Activated T-cell treated with anti-CD3 and anti-CD28 coated beads, Interleukin-2, amount 50 U/mL, for 48 hours (primary cell): ENCODE results near the gene CGB1.
A peak's percentile ranks its signal among the peaks of the same experiment; 100 is the strongest.
"Not testable (repeated sequence)": the region's sequence is repeated elsewhere in the genome, so short reads cannot be mapped to it uniquely, and the experiment has no call there.

Experiments used
- DNase-seq, 2 experiments: peaks; one replicate each; pipeline ENCODE4 v3.0.0-alpha.2; 2020

The CGB1 gene

DNA sequence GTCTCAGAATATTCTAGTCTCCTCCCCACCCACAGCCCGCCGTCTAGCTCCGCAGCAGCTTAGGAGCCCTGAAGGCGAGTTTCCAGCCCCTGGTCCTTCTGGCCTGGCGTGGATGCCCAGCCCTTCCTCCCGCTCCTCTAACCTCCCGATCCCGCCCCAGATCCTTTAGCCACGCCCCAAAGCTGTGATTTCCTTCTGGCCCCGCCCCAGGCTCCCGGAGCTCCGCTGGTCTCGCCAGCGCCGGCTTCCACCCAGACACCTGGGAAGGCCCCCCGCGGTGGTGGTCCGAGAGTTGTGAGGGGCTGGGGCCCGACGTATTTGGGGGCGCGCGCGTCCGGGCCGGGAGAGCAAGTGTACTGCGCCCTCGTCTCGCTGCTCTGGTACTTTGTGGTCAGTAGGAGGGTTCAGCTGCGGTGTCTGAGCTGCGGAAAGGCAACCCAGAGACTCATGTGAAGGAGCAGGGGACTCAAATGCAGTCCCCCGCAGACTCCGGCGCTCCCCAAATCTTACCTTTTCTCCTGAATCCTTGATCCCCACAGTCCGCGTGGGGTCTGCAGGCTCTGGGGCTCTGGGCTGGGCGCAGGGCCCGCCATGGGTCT, 21.0 kb upstream of the CGB1 start, which contains the start of gene CGB7:
Gene CGB7 (minus strand): TSS at position 114 of the 599 bp plus-strand sequence. CDS start 2,374 bp downstream, outside the sequence.
- DNase-seq: peak; percentile 62 to 71

DNA sequence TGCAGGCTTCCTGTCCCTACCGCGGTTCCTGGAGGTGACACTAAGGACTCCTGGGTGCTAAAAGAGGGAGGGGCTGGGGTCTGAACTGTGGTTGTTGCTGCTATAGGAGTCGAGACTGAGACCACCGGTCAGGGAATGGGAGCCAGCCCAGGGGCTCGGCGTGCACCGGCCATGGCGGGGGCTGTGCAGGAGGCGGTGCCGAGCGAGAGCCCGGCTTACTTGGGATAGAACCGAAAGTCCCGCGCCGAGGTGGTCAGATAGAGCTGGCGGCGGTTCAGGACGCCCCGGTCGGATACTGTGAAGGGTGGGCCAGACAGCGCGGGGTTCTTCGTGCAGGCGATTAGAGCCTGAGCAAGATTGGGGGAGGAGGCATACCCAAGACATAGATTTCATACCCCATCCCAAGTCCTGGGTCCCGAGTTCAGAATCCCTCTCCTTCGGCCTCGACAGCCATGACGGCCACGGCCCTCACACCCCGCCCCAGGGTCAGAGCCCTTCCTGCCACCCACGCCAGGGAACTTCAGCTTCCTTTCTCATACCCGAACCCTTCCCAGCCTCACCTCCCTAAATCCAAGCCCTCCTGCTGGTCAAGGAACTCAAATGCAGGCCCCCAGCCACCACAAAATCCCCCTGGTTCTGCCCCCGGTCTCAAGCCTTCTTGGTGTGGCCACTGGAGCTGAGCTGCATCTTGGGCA, 20.4 kb upstream of the CGB1 start:
- not testable (repeated sequence) for DNase-seq

DNA sequence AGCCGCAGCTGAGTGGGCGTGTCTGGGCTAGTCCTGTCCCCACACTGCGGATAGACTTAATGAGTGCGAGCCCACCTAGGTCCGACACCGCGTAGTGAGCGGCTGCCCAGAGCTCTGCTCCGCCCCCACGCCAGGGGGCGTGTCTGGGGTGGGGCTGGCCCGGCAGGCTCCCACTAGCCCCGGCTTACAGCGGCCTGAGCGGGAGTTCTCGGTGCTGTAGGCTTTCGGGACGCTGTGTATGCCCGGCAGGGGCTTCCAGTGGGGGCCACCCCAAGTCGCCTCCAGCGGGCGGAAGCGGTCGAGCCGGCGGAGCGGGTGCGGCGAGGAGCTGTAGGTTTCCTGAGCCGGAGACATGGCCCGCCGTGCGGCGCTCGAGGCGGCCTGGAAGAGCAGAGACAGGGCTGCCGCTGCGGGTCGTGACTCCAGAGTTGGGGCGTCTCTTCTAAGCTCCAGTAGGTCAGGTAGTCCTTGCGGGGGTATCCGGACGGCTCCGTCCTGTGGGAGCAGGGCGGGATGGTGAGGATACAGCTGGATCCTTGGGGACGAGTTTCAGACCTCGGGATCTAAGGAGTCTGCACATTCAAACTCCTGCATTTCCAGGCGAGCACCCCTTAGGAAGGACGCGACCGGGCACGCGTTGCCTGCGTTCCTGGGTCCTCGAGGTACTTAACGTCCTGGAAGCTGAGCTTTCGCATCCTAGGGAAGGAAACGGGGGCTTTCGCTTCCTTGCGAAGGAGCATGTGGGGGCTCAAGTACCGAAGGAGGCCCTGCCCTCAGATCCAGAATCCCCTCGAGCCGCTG, 19.6 kb upstream of the CGB1 start:
- DNase-seq: peak; percentile 68 to 76

DNA sequence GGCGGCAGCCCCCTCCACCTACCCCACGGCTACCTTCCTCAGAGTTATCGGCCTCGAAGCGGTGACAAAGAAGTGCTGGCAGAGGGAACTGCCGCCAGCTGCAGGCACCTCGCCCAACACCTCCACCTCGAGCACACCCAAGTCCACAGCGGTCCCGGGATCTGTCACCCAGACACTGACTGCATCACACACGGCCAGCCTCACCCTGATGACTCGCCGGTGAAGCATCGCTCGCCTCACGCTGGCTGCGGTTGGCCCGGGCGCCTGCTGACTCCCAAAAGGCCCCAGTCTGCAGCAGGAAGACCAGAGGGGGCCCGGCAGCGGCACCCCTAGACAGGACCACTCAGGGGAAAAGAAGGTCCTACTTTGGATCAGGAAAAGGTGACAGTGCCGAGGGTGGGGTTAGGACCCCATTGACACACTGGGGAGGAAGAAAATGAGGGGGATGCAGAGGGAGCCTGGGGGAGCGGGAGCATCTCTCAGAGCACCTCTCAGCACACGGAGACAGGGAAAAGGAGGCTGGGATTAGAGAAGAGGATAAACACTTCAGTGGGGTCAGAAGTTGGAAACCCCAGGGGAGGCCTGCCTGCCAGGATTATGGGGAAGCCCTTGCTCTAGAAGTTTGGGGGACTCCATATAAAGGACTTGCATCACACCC, 13.8 kb upstream of the CGB1 start:
- DNase-seq: not testable (repeated sequence)

DNA sequence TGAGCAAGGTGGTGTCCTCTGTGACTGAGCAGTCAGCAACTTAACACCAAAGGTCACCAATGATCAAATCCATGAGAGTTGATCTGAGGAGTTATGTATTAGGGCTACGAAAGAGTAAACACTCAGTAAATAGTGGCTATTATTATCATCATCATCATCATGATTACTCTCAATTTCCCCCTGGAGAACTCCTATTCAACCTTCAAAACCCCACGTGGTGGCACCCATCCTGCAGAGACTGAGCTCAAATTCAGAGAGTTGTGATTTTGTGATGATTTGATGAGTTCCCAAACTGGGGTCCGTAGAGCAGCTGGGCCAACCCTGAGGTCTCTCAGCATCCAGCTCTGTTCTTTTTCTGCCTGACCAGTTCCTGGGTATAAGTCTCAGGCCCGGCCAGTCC, 13.1 kb upstream of the CGB1 start:
- not testable (repeated sequence) for DNase-seq

DNA sequence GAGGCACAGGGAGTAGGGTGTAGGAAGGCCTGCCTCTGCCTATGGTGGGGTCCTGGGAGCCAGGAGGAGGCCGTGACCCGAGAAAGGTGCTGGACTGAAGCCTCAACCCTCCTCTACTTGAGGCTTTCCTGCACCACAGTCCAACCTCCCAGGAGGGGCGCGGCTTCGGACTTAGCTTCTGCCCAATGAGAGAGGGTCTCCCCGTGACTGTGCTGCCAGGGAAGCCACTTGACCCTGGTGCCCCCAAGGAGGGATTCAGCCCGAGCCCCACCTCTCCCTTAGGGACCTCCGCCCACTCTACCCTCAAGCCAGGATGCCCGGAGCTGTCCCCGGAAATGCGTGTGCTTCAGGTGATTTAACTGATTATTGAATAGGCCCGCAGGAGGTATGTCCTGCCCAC, 12.3 kb upstream of the CGB1 start, which contains the start of gene CGB8:
Gene CGB8 (minus strand): TSS at position 101 of the 400 bp plus-strand sequence. CDS start 372 bp downstream, outside the sequence.
- DNase-seq: not testable (repeated sequence)

DNA sequence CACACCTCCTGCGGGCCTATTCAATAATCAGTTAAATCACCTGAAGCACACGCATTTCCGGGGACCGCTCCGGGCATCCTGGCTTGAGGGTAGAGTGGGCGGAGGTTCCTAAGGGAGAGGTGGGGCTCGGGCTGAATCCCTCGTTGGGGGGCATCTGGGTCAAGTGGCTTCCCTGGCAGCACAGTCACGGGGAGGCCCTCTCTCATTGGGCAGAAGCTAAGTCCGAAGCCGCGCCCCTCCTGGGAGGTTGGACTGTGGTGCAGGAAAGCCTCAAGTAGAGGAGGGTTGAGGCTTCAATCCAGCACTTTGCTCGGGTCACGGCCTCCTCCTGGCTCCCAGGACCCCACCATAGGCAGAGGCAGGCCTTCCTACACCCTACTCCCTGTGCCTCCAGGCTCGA, 6.9 kb upstream of the CGB1 start, which contains the start of gene CGB5:
Gene CGB5 (plus strand): TSS at position 301 of the 400 bp plus-strand sequence. CDS start 362 bp downstream, outside the sequence.
- DNase-seq: not testable (repeated sequence)

DNA sequence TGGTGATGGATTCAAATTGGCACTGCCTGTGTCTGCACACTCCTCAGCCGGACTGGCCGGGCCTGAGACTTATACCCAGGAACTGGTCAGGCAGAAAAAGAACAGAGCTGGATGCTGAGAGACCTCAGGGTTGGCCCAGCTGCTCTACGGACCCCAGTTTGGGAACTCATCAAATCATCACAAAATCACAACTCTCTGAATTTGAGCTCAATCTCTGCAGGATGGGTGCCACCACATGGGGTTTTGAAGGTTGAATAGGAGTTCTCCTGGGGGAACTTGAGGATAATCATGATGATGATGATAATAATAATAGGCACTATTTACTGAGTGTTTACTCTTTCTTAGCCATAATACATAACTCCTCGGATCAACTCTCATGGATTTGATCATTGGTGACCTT, 6.0 kb upstream of the CGB1 start:
- not testable (repeated sequence) for DNase-seq

DNA sequence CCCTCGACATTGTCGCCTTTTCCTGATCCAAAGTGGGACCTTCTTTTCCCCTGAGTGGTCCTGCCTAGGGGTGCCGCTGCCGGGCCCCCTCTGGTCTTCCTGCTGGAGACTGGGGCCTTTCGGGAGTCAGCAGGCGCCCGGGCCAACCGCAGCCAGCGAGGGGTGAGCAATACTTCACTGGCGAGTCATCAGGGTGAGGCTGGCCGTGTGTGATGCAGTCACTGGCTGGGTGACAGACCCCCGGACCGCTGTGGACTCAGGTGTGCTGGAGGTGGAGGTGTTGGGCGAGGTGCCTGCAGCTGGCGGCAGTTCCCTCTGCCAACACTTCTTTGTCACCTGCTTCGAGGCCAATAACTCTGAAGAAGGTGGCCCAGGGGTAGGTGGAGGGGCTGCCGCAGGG, 5.5 kb upstream of the CGB1 start:
- no peak for DNase-seq

DNA sequence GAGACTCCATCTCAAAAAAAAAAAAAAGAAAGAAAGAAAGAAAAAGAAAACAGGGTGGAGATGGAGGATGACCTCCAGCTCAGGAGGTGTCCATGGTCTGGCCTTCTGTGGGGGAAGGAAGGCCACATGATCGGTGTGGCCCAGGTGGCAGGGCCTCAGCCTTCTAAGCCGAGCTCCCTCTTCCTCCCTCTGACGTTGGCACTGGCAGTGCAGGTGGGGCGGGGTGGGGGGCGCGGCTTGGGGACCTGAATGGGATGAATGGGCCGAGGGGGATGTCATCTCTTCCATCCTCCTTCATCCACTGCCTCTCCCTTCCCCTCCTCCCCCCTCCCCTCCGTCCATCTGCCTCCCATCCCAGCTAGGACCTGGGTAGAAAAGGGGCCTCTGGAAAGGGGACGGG, 3.0 kb upstream of the CGB1 start:
- not testable (repeated sequence) for DNase-seq

DNA sequence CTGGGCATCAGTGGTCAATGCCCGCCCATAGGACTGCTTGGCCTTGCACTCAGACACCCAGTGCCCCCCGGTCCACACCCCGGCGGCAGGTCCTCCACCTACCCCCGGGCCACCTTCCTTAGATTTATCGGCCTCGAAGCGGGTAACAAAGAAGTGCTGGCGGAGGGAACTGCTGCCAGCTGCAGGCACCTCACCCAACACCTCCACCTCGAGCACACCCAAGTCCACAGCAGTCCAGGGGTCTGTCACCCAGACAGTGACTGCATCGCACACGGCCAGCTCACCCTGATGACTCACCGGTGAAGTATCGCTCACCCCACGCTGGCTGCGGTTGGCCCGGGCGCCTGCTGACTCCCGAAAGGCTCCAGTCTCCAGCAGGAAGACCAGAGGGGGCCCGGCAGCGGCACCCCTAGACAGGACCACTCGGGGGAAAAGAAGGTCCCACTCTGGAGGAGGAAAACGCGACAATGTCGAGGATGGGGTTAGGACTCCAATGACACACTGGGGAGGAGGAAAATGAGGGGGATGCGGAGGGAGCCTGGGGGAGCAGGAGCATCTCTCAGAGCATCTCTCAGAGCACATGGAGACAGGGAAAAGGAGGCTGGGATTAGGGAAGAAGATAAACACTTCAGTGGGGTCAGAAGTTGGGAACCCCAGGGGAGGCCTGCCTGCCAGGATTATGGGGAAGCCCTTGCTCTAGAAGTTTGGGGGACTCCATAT, 2.0 kb upstream of the CGB1 start:
- not testable (repeated sequence) for DNase-seq

DNA sequence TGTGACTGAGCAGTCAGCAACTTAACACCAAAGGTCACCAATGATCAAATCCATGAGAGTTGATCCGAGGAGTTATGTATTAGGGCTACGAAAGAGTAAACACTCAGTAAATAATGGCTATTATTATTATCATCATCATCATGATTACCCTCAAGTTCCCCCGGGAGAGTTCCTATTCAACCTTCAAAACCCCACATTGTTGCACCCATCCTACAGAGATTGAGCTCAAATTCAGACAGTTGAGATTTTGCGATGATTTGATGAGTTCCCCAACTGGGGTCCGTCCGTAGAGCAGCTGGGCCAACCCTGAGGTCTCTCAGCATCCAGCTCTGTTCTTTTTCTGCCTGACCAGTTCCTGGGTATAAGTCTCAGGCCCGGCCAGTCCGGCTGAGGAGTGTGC, 1.4 kb upstream of the CGB1 start:
- not testable (repeated sequence) for DNase-seq

DNA sequence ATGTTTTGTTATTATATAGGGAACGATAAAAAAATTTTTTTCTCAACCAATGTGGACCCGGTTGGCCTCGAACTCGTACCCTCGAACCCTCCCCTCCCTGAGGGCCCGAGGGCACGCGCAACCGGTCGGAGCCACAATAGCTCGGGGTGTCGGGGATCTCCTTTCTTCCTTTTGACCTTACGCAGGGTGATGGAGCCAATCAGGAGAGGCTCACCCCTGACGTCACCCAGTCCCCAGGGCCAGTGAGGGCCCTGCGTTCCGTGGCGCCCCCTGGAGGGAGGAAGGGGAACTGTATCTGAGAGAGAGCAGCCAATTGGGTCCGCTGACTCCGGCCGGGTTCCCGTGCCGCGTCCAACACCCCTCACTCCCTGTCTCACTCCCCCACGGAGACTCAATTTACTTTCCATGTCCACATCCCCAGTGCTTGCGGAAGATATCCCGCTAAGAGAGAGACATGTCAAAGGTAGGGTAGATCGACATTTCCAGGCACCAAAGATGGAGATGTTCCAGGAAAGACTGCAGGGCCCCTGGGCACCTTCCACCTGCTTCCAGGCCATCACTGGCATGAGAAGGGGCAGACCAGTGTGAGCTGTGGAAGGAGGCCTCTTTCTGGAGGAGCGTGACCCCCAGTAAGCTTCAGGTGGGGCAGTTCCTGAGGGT, 4.9 kb downstream of the CGB1 start, which contains the start of gene CGB2:
Gene CGB2 (plus strand): TSS at position 249 of the 660 bp plus-strand sequence. CDS start 206 bp downstream, at position 455.
- peak; percentile 94 to 96 for DNase-seq

DNA sequence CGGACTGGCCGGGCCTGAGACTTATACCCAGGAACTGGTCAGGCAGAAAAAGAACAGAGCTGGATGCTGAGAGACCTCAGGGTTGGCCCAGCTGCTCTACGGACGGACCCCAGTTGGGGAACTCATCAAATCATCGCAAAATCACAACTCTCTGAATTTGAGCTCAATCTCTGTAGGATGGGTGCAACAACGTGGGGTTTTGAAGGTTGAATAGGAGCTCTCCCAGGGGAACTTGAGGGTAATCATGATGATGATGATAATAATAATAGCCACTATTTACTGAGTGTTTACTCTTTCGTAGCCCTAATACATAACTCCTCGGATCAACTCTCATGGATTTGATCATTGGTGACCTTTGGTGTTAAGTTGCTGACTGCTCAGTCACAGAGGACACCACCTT, 6.4 kb downstream of the CGB1 start:
- DNase-seq: not testable (repeated sequence)

DNA sequence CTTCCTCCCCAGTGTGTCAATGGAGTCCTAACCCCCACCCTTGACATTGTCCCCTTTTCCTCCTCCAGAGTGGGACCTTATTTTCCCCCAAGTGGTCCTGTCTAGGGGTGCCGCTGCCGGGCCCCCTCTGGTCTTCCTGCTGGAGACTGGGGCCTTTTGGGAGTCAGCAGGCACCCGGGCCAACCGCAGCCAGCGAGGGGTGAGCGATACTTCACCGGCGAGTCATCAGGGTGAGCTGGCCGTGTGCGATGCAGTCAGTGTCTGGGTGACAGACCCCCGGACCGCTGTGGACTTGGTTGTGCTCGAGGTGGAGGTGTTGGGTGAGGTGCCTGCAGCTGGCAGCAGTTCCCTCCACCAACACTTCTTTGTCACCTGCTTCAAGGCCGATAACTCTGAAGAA, 6.9 kb downstream of the CGB1 start:
- DNase-seq: not testable (repeated sequence)

DNA sequence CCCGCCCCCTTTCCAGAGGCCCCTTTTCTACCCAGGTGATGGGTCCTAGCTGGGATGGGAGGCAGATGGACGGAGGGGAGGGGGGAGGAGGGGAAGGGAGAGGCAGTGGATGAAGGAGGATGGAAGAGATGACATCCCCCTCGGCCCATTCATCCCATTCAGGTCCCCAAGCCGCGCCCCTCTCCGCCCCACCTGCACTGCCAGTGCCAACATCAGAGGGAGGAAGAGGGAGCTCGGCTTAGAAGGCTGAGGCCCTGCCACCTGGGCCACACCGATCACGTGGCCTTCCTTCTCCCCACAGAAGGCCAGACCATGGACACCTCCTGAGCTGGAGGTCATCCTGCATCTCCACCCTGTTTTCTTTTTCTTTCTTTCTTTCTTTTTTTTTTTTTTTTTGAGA, 8.0 kb downstream of the CGB1 start:
- DNase-seq: not testable (repeated sequence)

DNA sequence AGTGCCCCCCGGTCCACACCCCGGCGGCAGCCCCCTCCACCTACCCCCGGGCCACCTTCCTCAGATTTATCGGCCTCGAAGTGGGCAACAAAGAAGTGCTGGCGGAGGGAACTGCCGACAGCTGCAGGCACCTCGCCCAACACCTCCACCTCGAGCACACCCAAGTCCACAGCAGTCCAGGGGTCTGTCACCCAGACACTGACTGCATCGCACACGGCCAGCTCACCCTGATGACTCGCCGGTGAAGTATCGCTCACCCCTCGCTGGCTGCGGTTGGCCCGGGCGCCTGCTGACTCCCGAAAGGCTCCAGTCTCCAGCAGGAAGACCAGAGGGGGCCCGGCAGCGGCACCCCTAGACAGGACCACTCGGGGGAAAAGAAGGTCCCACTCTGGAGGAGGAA, 11.1 kb downstream of the CGB1 start:
- DNase-seq: not testable (repeated sequence)

DNA sequence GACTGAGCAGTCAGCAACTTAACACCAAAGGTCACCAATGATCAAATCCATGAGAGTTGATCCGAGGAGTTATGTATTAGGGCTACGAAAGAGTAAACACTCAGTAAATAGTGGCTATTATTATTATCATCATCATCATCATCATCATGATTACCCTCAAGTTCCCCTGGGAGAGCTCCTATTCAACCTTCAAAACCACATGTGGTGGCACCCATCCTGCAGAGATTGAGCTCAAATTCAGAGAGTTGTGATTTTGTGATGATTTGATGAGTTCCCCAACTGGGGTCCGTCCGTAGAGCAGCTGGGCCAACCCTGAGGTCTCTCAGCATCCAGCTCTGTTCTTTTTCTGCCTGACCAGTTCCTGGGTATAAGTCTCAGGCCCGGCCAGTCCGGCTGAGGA, 11.6 kb downstream of the CGB1 start:
- not testable (repeated sequence) for DNase-seq

DNA sequence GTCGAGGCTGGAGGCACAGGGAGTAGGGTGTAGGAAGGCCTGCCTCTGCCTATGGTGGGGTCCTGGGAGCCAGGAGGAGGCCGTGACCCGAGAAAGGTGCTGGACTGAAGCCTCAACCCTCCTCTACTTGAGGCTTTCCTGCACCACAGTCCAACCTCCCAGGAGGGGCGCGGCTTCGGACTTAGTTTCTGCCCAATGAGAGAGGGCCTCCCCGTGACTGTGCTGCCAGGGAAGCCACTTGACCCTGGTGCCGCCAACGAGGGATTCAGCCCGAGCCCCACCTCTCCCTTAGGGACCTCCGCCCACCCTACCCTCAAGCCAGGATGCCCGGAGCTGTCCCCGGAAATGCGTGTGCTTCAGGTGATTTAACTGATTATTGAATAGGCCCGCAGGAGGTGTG, 12.5 kb downstream of the CGB1 start, which contains the start of gene CGB3:
Gene CGB3 (minus strand): TSS at position 101 of the 400 bp plus-strand sequence. CDS start 362 bp downstream, outside the sequence.
- DNase-seq: not testable (repeated sequence)

DNA sequence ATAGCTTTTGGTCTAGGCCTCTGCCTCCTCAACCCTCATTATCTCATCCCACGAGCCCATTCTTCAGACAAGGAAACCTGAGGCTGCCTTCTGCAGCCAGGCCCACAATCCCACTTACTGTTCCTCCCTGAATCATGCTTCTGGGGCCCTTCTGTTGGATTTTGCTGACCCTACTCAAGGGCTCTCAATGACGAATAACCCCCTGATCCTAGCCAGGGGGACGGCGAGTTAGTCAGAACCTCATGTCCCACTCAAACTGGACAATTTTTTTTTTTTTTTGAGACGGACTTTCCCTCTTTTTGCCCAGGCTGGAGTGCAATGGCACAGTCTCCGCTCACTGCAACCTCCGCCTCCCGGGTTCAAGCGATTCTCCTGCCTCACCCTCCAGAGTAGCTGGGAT, 14.6 kb downstream of the CGB1 start:
- DNase-seq: no peak
